Effector memory CD4-positive, alpha-beta T cell (primary cell): ENCODE measurements around the gene ZNF512B.

Experiments
- DNase-seq, 3 donors: peaks; one replicate each; pipeline ENCODE4 v3.0.0-alpha.2; 2020
- H3K27ac ChIP-seq: 2 replicates; pipeline ENCODE4 v1.7.0; 2013; ENCODE audit warnings: mild to moderate bottlenecking, low read length, moderate library complexity; ENCODE audit not compliant: insufficient read depth, poor library complexity, severe bottlenecking
- H3K27me3 ChIP-seq: replicated peaks from 2 replicates; pipeline ENCODE4 v1.7.0; 2013; ENCODE audit warnings: mild to moderate bottlenecking, low read length; ENCODE audit not compliant: insufficient read depth, control insufficient read depth, poor library complexity, severe bottlenecking
- H3K36me3 ChIP-seq: 2 replicates; pipeline ENCODE4 v1.7.0; 2013; ENCODE audit warnings: mild to moderate bottlenecking, low read length, moderate library complexity; ENCODE audit not compliant: control insufficient read depth, insufficient read depth
- H3K4me1 ChIP-seq: 2 replicates; pipeline ENCODE4 v1.7.0; 2013; ENCODE audit warnings: low read length, mild to moderate bottlenecking; ENCODE audit not compliant: control insufficient read depth, insufficient read depth, poor library complexity, severe bottlenecking
- H3K4me3 ChIP-seq: 2 replicates; pipeline ENCODE4 v1.7.0; 2013; ENCODE audit warnings: low read length, low read depth, mild to moderate bottlenecking; ENCODE audit not compliant: insufficient read depth, poor library complexity, severe bottlenecking
- H3K9me3 ChIP-seq: 2 replicates; pipeline ENCODE4 v1.7.0; 2013; ENCODE audit warnings: mild to moderate bottlenecking, low read length, moderate library complexity; ENCODE audit not compliant: control insufficient read depth

Gene ZNF512B

DNA sequence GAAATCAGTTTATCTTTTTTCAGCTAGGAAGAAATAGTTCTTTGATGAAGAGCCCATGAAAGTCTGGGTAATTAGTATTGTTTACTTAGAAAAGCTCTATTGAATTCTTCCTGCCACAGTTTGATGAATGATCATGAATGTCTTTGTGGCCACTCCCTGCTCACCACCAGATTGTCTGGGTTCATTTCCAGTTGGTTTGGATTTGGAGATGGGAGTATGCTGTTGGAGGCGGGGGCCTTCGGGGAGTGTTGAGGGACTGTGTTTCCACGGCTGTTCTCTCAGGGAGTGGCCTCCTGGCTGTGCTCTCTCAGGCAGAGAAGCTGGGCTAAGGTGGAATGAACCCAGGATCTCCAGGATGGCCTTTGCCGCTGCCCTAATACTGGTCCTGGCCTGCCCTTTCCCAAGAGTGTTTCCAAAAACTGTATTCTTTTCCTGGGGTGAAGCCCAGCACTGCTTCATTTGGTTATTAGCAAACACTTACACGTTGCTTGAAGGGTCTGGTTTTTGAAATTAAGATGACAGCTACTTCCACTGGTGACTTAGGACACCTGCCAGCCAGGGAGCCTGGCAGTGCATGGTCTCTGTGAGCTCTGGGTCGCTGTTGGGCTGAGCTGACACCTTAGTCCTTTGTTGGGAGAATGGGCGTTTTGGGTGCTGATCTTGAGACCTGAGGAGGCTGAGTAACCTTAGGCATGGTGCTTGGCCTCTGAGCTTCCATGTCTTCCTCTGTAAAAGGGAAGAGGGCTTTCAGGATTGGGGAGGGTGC is 34.4 kb upstream of the ZNF512B start:
- H3K4me1 ChIP-seq, result no peaks in the 10 kb centered on the region
- H3K27me3 ChIP-seq, result no peaks in the 10 kb centered on the region
- no peak for DNase-seq
- peaks cover 85% of the 10 kb centered on the region for H3K36me3 ChIP-seq
- no peak overlapping the region for H3K4me3 ChIP-seq
- H3K9me3 ChIP-seq, result peaks cover 3% of the 10 kb centered on the region
- no peak overlapping the region for H3K27ac ChIP-seq

DNA sequence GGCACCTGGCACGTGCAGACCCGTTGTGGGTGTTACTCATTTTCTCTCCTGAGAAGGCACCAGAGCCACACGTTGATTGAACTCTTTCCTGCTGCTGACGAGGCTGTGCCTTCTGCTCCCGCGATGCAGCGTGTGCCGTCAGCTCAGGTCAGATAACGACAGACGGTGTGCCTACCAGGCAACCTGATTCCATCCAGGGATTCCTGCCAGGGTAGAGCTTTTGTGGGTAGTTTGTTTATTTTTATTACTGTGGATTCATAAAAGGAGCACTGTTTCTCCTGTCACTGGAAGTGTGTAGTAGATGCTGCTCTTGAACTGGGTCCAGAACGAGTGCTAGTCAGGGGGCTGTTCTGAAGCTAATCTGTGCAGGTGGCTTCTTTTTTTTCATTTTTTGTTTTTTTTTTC is 31.9 kb upstream of the ZNF512B start:
- Histone ChIP-seq H3K4me1 (no peaks in the 10 kb centered on the region), H3K27me3 (no peaks in the 10 kb centered on the region), H3K36me3 (peaks cover 70% of the 10 kb centered on the region), H3K9me3 (no peaks in the 10 kb centered on the region), H3K4me3 (no peak overlapping the region), H3K27ac (no peak overlapping the region)
- no peak for DNase-seq

DNA sequence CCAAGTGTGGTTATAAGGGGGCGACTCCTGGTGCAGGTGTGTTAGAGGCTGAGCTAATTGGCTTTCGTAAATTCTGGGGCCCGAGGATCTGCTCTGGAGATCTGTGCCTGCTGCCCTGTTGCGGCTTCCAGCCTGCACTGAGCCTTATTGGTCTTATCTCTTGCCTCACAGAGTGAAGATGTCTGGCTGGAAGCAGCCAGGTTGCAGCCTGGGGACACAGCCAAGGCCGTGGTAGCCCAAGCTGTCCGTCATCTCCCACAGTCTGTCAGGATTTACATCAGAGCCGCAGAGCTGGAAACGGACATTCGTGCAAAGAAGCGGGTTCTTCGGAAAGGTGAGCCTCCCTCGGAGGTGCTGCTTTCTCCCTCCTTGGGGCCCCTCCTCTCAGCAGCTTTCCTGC is 31.2 kb upstream of the ZNF512B start:
- DNase-seq, result no peak
- no peaks in the 10 kb centered on the region for H3K27me3 ChIP-seq
- no peak overlapping the region for H3K4me3 ChIP-seq
- H3K9me3 ChIP-seq, result no peaks in the 10 kb centered on the region
- H3K4me1 ChIP-seq, result no peaks in the 10 kb centered on the region
- peaks cover 72% of the 10 kb centered on the region for H3K36me3 ChIP-seq
- H3K27ac ChIP-seq, result no peak overlapping the region

DNA sequence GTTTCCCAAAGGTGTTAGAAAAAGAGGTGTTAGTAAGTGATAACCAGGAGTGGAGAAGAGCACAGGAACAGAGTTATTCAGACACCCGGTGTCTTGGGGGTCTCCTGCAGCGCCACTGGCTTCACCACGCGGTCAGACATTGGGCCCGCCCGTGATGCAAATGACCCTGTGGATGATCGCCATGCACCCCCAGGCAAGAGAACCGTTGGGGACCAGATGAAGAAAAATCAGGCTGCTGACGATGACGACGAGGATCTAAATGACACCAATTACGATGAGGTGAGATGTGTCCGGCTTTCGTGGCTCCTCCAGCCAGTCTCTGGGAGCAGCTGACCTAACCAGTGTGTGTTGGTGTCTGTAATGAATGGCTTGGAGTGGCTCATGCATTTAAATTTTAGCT is 13.2 kb upstream of the ZNF512B start:
- DNase-seq, result no peak
- Histone ChIP-seq H3K9me3 (no peaks in the 10 kb centered on the region), H3K27me3 (no peaks in the 10 kb centered on the region), H3K36me3 (peaks cover 28% of the 10 kb centered on the region), H3K27ac (no peak overlapping the region), H3K4me3 (no peak overlapping the region), H3K4me1 (peaks cover 27% of the 10 kb centered on the region)

DNA sequence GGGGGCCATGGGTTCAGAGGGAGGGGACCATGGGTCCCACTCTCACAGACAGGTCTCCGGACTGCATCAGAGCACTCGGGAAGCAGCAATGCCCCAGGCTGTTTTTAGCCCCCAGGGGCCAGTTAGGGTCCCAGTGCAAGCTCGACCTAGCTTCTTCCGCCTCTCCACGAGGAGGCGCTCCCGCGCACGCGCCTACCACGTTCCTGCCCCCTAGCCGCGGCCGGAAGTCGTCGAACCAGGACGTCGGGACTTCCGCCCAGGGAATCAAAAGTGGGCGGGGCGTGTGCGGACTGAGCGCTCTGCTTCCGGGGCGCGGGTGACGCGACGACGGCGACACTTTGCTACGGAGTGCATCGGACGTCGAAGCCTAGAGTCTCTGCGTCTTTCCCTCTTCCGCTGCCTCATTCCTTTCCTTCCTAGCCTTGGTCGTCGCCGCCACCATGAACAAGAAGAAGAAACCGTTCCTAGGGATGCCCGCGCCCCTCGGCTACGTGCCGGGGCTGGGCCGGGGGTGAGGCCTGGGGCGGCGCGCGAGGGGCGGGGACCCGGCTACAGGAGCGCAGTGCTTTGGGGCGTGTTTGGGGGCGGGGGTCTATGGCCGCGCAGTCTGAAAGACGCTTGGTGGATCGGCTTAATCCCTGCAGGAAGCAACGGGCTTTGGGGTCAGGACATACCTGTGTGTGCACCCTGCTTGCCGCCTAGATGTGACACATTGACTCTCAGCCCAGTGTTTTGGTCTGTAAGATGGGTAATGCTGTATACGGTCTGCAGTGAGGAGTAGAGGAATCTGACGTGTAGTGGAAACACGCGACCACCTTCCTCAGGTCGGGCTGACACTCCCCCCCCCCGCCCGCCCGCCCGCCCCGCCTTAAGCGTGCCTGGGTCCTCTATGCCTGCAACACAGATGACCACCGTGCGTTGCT is 11.3 kb upstream of the ZNF512B start, which contains the start of gene PRPF6:
PRPF6 (plus strand) TSS at position 327 of the 923 bp plus-strand sequence; CDS start at position 441, 114 bp downstream.
- peak within 1 kb of the TSS; percentile 90 for H3K27ac ChIP-seq
- H3K9me3 ChIP-seq, result no peaks in the 10 kb centered on the region
- peaks cover 17% of the 10 kb centered on the region for H3K36me3 ChIP-seq
- H3K4me3 ChIP-seq, result peak within 1 kb of the TSS; percentile 77
- peaks cover 36% of the 10 kb centered on the region for H3K4me1 ChIP-seq
- peak; percentile 85 to 92 (median 91) for DNase-seq
- no peaks in the 10 kb centered on the region for H3K27me3 ChIP-seq

DNA sequence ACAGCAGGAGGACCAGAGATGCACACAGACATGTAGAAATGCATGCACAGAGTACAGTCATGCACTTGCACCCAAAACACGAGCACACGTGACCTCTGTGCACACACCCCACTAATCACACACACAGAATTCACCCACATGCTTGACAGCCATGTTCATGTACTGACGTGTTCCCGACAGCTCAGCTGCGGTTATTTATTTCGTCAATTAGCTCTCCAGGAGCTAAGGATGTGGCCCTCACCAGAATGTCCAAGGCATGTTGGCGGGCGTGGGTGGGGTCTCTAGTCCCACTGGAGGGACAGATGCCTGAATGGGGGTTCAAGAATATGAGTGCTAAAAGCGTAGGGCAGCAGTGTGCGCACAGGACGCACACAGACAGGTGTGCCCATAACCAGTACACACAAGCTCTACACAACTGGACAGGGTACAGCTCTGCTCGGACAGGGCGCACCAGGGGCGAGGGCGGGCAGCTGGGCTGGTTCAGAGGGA is 10.6 kb upstream of the ZNF512B start:
- Histone ChIP-seq H3K27ac (peak overlapping the region; percentile 90), H3K4me3 (peak overlapping the region; percentile 77), H3K36me3 (peaks cover 13% of the 10 kb centered on the region), H3K4me1 (peaks cover 36% of the 10 kb centered on the region), H3K9me3 (no peaks in the 10 kb centered on the region), H3K27me3 (no peaks in the 10 kb centered on the region)
- peak in 1 of 3 donors; percentile 31 for DNase-seq

DNA sequence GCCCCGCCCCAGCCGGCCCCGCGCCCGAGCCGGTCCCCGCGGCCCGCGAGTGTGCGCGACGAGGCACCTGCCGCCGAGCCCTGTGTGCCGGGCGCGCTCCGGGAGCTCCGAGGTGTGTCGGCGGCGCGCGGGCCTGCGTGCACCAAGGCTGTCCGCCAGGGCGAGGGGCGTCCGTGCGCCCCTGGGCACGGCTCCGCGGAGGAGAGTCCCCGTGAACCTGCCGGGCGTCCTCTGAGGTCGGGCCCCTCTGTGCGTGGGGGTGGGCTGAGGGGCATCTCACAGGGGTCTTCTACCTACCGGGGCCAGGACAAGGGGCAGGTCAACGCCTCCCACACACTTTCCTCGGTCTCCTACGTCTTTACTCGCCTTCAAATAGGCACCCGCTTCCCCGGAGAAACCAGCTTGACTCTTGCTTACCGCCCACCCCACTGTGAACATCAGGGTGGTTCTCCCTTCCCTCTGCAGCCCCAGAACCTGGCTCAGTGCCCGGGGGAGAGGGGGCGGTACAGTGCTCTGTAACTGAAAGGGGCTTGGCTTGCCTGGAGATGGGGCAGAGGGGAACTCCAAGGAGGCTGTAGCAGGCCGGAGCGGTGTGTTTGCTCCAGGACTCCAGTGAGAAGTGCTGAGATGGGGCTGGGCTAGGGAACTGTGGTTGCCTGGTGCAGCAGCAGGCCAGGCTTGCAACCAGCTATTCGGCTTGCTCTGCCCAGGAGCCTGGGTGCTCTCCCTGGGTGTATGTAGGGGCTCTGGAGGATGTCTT is 10.0 kb upstream of the ZNF512B start, which contains the start of gene SAMD10:
SAMD10 (minus strand) TSS at position 86 of the 760 bp plus-strand sequence. CDS start 175 bp downstream, outside the sequence.
- no peaks in the 10 kb centered on the region for H3K9me3 ChIP-seq
- peak; percentile 40 to 57 (median 53) for DNase-seq
- H3K36me3 ChIP-seq, result peaks cover 12% of the 10 kb centered on the region
- peak within 1 kb of the TSS; percentile 77 for H3K4me3 ChIP-seq
- no peaks in the 10 kb centered on the region for H3K27me3 ChIP-seq
- peaks cover 36% of the 10 kb centered on the region for H3K4me1 ChIP-seq
- peak within 1 kb of the TSS; percentile 90 for H3K27ac ChIP-seq

DNA sequence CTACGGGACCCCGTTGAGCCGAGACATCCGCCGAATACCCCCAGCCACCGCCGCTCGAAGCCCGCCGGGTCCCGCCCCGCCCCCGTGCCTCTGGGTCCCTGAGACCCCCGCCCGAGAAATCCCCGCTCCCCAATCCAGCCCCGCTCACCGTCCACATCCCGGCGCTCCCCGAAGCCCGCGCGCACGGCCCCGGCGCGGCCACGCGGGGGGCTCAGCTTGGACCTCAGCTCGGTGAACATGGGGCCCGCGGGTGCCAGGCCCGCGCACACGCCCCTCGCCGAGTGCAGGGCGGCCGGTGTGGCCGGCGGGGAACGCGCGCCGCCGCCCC is 9.5 kb upstream of the ZNF512B start:
- Histone ChIP-seq H3K36me3 (peaks cover 12% of the 10 kb centered on the region), H3K4me1 (peaks cover 39% of the 10 kb centered on the region), H3K27ac (peak overlapping the region; percentile 72), H3K27me3 (no peaks in the 10 kb centered on the region), H3K9me3 (no peaks in the 10 kb centered on the region), H3K4me3 (peak overlapping the region; percentile 62)
- no peak for DNase-seq

DNA sequence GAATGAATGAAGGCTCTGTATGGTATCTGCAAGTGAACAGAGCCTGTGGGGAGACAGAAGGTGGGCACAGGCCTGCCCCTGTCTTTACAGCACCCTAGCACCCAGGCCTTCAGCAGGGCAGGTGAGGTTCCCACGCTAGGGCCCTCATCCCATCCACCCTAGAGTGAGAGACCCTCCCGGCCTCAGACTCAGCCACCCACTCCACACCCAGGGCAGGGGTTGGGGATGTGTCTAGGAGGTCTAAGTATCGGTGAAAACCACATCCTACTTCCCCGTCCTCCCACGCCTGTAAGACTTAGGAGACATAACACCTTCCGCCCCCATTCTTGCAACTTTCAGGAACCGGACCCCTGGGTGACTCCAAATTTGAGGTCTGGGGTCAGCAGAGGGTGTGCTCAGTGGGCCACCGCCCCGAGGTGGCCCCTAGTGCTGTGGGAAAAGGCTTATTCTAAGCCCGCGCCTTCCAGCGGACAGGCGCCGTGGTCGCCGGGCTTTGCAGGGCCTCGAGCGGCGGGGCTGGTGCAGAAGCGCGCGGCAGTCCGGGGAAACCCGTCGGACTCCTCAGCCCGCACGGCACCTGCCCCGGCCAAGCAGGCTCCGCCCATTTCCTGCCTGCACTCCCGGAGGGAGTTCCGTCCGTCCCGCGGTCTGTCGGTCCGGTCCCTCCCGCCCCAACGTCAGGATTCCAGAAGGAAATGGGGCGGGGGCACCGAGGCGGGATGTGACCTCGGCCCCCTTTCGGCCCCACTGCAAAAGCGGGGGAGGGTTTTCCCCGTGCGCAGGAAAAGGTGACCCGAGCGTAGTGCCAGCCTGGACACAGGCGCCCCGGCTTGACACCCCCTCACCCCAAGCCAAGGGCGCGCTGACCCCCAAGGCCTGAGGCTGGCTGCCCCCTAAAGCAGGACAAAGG is 8.8 kb upstream of the ZNF512B start:
- peak overlapping the region; percentile 62 for H3K4me3 ChIP-seq
- H3K36me3 ChIP-seq, result peaks cover 12% of the 10 kb centered on the region
- H3K27me3 ChIP-seq, result no peaks in the 10 kb centered on the region
- peaks cover 41% of the 10 kb centered on the region for H3K4me1 ChIP-seq
- peak in 1 of 3 donors; percentile 53 for DNase-seq
- no peaks in the 10 kb centered on the region for H3K9me3 ChIP-seq
- peak overlapping the region; percentile 72 for H3K27ac ChIP-seq
